GM12878 (cell line): ENCODE data around the gene LANCL1. TPM values are rescaled to one million over a fixed set of nuclear protein-coding genes. Genes with fewer than 3 reads are reported as not detected.

Experiments used
- ATF7 ChIP-seq: fragments of 450-650 bp; IDR thresholded peaks from 2 replicates; pipeline ENCODE4 v1.6.1; 2016; ENCODE audit warnings: low read depth, mild to moderate bottlenecking
- BMI1 ChIP-seq: fragments of 450-650 bp; IDR thresholded peaks from 2 replicates; pipeline ENCODE4 v1.6.1; 2016; ENCODE audit warnings: mild to moderate bottlenecking, moderate library complexity, borderline replicate concordance
- CHD4 ChIP-seq: fragments of 200-600 bp; sonication (generic); IDR thresholded peaks from 2 replicates; pipeline ENCODE4 v1.6.1; 2016; ENCODE audit warnings: mild to moderate bottlenecking
- CREB1 ChIP-seq: IDR thresholded peaks from 2 replicates; pipeline ENCODE4 v1.6.1; 2012; ENCODE audit warnings: low read depth, mild to moderate bottlenecking, inconsistent platforms
- DPF2 ChIP-seq: fragments of 450-650 bp; IDR thresholded peaks from 2 replicates; pipeline ENCODE4 v1.6.1; 2017; ENCODE audit warnings: mild to moderate bottlenecking
- ETV6 ChIP-seq, 2 experiments: fragments of 450-650 bp in 1 of 2; IDR thresholded peaks in 1 of 2; conservative IDR thresholded peaks in 1 of 2; 2 replicates each; pipeline ENCODE4 v1.6.1; 2014; ENCODE audit warnings: antibody characterized with exemption in 1 of 2, borderline replicate concordance in 1 of 2, low read depth in 1 of 2, mild to moderate bottlenecking in 1 of 2, moderate library complexity in 1 of 2
- FOS ChIP-seq: IDR thresholded peaks from 3 replicates; pipeline ENCODE4 v1.6.1; 2011; ENCODE audit warnings: borderline replicate concordance; ENCODE audit not compliant: insufficient read length; ENCODE audit errors: extremely low read depth
- HDAC6 ChIP-seq: fragments of 200-600 bp; sonication (generic); IDR thresholded peaks from one replicate; pipeline ENCODE4 v1.8.0; 2017; ENCODE audit warnings: antibody characterized with exemption; ENCODE audit not compliant: unreplicated experiment
- MEF2A ChIP-seq: IDR thresholded peaks from 2 replicates; pipeline ENCODE4 v1.6.1; 2011; ENCODE audit warnings: low read depth, mild to moderate bottlenecking, low read length, moderate library complexity; ENCODE audit not compliant: insufficient read depth
- PRDM15 ChIP-seq: fragments of 450-650 bp; formaldehyde crosslinking; IDR thresholded peaks from 2 replicates; pipeline ENCODE4 v1.4.0; 2020; ENCODE audit warnings: mild to moderate bottlenecking, moderate library complexity
- RB1 ChIP-seq: fragments of 450-650 bp; formaldehyde crosslinking; IDR thresholded peaks from 2 replicates; pipeline ENCODE4 v1.6.1; 2017; ENCODE audit warnings: mild to moderate bottlenecking, borderline replicate concordance
- SMC3 ChIP-seq: IDR thresholded peaks from 2 replicates; pipeline ENCODE4 v1.6.1; 2011; ENCODE audit warnings: low read length, improper control_type of control experiment, borderline replicate concordance
- TCF3 ChIP-seq: IDR thresholded peaks from 2 replicates; pipeline ENCODE4 v1.6.1; 2012; ENCODE audit warnings: low read depth, mild to moderate bottlenecking, low read length, borderline replicate concordance; ENCODE audit not compliant: insufficient read depth
- TCF7 ChIP-seq: IDR thresholded peaks from 2 replicates; pipeline ENCODE4 v1.6.1; 2014; ENCODE audit warnings: antibody characterized with exemption, borderline replicate concordance
- ZBTB40 ChIP-seq: fragments of 450-650 bp; IDR thresholded peaks from 2 replicates; pipeline ENCODE4 v1.6.1; 2016; ENCODE audit warnings: mild to moderate bottlenecking, moderate library complexity, borderline replicate concordance
- polyA plus RNA-seq, 11 experiments: library from polyadenylated mRNA; depleted of rRNA in 4 of 11; unstranded in 6 of 11; stranded (reverse) in 5 of 11; fragments of >200 nt; fragmentation: Nextera tagmentation in 4 of 11; fragmentation: Illumina TruSeq in 1 of 11; extraction: Ambion mirVana in 4 of 11; extraction: Trizol in 1 of 11; gene quantifications; 1 replicate in 1 of 11; 2 replicates in 10 of 11; pipeline versions ENCODE4 v1.2.1 to v1.2.3, GENCODE V29; 2011 to 2016; ENCODE audit warnings: inconsistent platforms in 2 of 11, missing spikeins in 2 of 11, low read depth in 1 of 11
- total RNA-seq, 4 experiments: library from RNA; depleted of rRNA in 3 of 4; stranded (reverse); fragments of >200 nt in 3 of 4; fragmentation: Illumina TruSeq in 1 of 4; extraction: Trizol in 1 of 4; gene quantifications; 2 replicates each; pipeline versions ENCODE4 v1.2.1 to v1.2.3, GENCODE V29; 2013 to 2021

LANCL1 gene
- total and polyA plus RNA-seq, 10 of the 15 experiments (the other 5 are each of a cell fraction or from before 2014, with no cell fraction given), result 13.6 to 79.1 (median 26.9) TPM

- TF ChIP-seq HDAC6 (no peak), TCF3 (no peak), MEF2A (no peak), SMC3 (peak; percentile 31; the same call in 1 of the 2 replicates), ATF7 (no peak), PRDM15 (no peak), CREB1 (no peak), RB1 (no peak), ZBTB40 (no peak), TCF7 (no peak), BMI1 (no peak), DPF2 (no peak), FOS (no peak), ETV6 (conservative IDR thresholded peaks at IDR 0.05 in 1 of 2, IDR thresholded peaks at IDR 0.05 in 1 of 2; ENCODE audit: borderline replicate concordance in 1 of 2, low read depth in 1 of 2) (no peak), CHD4 (no peak)
These were observed 31.3 kb downstream of the LANCL1 start (continued) for GRCh38 chr2:210445116-210445707.
